HEK293T (cell line): Measurements from ENCODE around the gene SLC25A28.

Experiments used
- BHLHE40 ChIP-seq: fragments of 450-650 bp; IDR thresholded peaks from 2 replicates; pipeline ENCODE4 v1.6.1; 2016; ENCODE audit warnings: mild to moderate bottlenecking, moderate library complexity, borderline replicate concordance
- CTBP1 ChIP-seq: fragments of 450-650 bp; IDR thresholded peaks from 2 replicates; pipeline ENCODE4 v1.6.1; 2016; ENCODE audit warnings: borderline replicate concordance
- FOXK2 ChIP-seq: fragments of 450-650 bp; IDR thresholded peaks from 2 replicates; pipeline ENCODE4 v1.6.1; 2016; ENCODE audit warnings: mild to moderate bottlenecking
- FOXM1 ChIP-seq: fragments of 450-650 bp; IDR thresholded peaks from 2 replicates; pipeline ENCODE4 v1.6.1; 2017; ENCODE audit warnings: mild to moderate bottlenecking, borderline replicate concordance
- L3MBTL2 ChIP-seq: fragments of 450-650 bp; conservative IDR thresholded peaks from 2 replicates; pipeline ENCODE4 v1.6.1; 2016; ENCODE audit warnings: mild to moderate bottlenecking
- LEF1 ChIP-seq: fragments of 450-650 bp; IDR thresholded peaks from 2 replicates; pipeline ENCODE4 v1.6.1; 2017; ENCODE audit warnings: mild to moderate bottlenecking, borderline replicate concordance
- PKNOX1 ChIP-seq: fragments of 450-650 bp; IDR thresholded peaks from 2 replicates; pipeline ENCODE4 v1.6.1; 2016
- SP1 ChIP-seq: fragments of 450-650 bp; IDR thresholded peaks from 2 replicates; pipeline ENCODE4 v1.6.1; 2017
- SUZ12 ChIP-seq: fragments of 450-650 bp; IDR thresholded peaks from 2 replicates; pipeline ENCODE4 v1.6.1; 2016; ENCODE audit warnings: mild to moderate bottlenecking
- ZNF384 ChIP-seq: fragments of 450-650 bp; IDR thresholded peaks from 2 replicates; pipeline ENCODE4 v1.6.1; 2016

GRCh38 chr10:99598781-99599509 lies 21.3 kb downstream of the SLC25A28 start:
- TF ChIP-seq CTBP1 (no peak), BHLHE40 (no peak), SP1 (no peak), LEF1 (no peak), L3MBTL2 (no peak), FOXK2 (no peak), ZNF384 (no peak), PKNOX1 (no peak), SUZ12 (no peak), FOXM1 (no peak)
